Glutamatergic neuron (in vitro differentiated cells): ENCODE data around the gene PCDHGA7. TPM values are rescaled to one million over a fixed set of nuclear protein-coding genes. Genes with fewer than 3 reads are reported as not detected.

Experiments used
- DNase-seq: peaks from one replicate; pipeline ENCODE4 v3.0.0; 2022
- H3K27ac Mint-ChIP-seq: one replicate; pipeline ENCODE4 v1.8.0; 2020; ENCODE audit warnings: mild to moderate bottlenecking, mixed read lengths, inconsistent platforms; ENCODE audit not compliant: unreplicated experiment
- H3K27me3 Mint-ChIP-seq: one replicate; pipeline ENCODE4 v1.8.0; 2020; ENCODE audit warnings: mild to moderate bottlenecking, moderate library complexity, mixed read lengths, inconsistent platforms; ENCODE audit not compliant: unreplicated experiment
- H3K36me3 Mint-ChIP-seq: one replicate; pipeline ENCODE4 v1.8.0; 2020; ENCODE audit warnings: mild to moderate bottlenecking, mixed read lengths, inconsistent platforms; ENCODE audit not compliant: unreplicated experiment
- H3K4me1 Mint-ChIP-seq: one replicate; pipeline ENCODE4 v1.8.0; 2020; ENCODE audit warnings: mild to moderate bottlenecking, low read depth, mixed read lengths, inconsistent platforms; ENCODE audit not compliant: unreplicated experiment
- H3K4me3 Mint-ChIP-seq: one replicate; pipeline ENCODE4 v1.8.0; 2020; ENCODE audit warnings: mild to moderate bottlenecking, mixed read lengths, inconsistent platforms; ENCODE audit not compliant: unreplicated experiment
- H3K9me3 Mint-ChIP-seq: one replicate; pipeline ENCODE4 v1.8.0; 2020; ENCODE audit warnings: mild to moderate bottlenecking, moderate library complexity, mixed read lengths, inconsistent platforms; ENCODE audit not compliant: unreplicated experiment
- total RNA-seq: library from RNA; stranded (reverse); fragmentation: NEBNext Ultra II Directional; extraction: Animal tissue kit (Norgen Biotek cat#: 25700); gene quantifications from one replicate; pipeline ENCODE4 v1.2.1, GENCODE V29; 2021; ENCODE audit not compliant: unreplicated experiment
- TF ChIP-seq, protein P1 (sequence below): fragments of 200-600 bp; sonication (generic); IDR thresholded peaks from one replicate; pipeline ENCODE4 v1.5.0; 2021; ENCODE audit not compliant: partially characterized antibody, unreplicated experiment

Gene PCDHGA7
- total RNA-seq, 1 donor from 2014 or later, result 4.2 TPM

DNA sequence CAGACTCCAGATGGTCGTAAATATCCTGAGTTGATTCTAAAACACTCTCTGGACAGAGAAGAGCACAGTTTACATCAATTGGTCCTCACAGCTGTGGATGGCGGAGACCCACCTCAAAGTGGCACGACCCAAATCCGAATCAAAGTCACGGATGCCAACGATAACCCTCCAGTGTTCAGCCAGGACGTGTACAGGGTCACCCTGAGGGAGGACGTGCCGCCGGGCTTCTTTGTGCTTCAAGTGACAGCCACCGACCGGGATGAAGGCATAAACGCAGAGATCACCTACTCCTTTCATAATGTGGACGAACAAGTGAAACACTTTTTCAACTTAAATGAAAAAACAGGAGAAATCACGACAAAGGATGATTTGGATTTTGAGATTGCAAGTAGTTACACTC, 21.9 kb upstream of the PCDHGA7 start:
- no peak for DNase-seq
- no peak overlapping the region for H3K4me3 Mint-ChIP-seq
- peaks cover 59% of the 10 kb centered on the region for H3K36me3 Mint-ChIP-seq
- no peak overlapping the region for H3K27ac Mint-ChIP-seq
- peaks cover 38% of the 10 kb centered on the region for H3K9me3 Mint-ChIP-seq
- peaks cover 14% of the 10 kb centered on the region for H3K27me3 Mint-ChIP-seq
- TF ChIP-seq, protein P1, sequence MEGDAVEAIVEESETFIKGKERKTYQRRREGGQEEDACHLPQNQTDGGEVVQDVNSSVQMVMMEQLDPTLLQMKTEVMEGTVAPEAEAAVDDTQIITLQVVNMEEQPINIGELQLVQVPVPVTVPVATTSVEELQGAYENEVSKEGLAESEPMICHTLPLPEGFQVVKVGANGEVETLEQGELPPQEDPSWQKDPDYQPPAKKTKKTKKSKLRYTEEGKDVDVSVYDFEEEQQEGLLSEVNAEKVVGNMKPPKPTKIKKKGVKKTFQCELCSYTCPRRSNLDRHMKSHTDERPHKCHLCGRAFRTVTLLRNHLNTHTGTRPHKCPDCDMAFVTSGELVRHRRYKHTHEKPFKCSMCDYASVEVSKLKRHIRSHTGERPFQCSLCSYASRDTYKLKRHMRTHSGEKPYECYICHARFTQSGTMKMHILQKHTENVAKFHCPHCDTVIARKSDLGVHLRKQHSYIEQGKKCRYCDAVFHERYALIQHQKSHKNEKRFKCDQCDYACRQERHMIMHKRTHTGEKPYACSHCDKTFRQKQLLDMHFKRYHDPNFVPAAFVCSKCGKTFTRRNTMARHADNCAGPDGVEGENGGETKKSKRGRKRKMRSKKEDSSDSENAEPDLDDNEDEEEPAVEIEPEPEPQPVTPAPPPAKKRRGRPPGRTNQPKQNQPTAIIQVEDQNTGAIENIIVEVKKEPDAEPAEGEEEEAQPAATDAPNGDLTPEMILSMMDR, result no peak
- no peaks in the 10 kb centered on the region for H3K4me1 Mint-ChIP-seq

DNA sequence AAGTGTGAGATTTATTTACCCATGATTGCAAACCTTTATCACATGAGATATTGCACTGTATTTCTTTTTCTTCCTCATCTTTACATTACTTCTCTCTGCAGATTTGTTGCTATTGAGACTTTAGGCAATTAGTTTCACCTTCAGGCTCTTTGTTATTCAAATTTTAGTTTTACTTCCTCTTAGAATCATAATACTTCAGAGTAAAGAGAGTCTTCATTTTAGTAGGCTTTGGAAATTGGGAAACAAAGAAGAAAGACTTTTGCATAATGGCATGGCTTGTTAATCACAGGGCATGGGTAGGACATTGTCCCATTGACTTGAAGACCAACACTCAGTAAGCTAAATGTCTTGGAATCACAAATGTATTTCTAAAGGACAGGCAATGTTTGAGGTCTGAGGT, 19.8 kb upstream of the PCDHGA7 start:
- peaks cover 12% of the 10 kb centered on the region for H3K27me3 Mint-ChIP-seq
- H3K4me3 Mint-ChIP-seq, result no peak overlapping the region
- no peak overlapping the region for H3K27ac Mint-ChIP-seq
- TF ChIP-seq, protein P1, result no peak
- H3K36me3 Mint-ChIP-seq, result peaks cover 50% of the 10 kb centered on the region
- no peak for DNase-seq
- H3K9me3 Mint-ChIP-seq, result peaks cover 32% of the 10 kb centered on the region
- H3K4me1 Mint-ChIP-seq, result no peaks in the 10 kb centered on the region

DNA sequence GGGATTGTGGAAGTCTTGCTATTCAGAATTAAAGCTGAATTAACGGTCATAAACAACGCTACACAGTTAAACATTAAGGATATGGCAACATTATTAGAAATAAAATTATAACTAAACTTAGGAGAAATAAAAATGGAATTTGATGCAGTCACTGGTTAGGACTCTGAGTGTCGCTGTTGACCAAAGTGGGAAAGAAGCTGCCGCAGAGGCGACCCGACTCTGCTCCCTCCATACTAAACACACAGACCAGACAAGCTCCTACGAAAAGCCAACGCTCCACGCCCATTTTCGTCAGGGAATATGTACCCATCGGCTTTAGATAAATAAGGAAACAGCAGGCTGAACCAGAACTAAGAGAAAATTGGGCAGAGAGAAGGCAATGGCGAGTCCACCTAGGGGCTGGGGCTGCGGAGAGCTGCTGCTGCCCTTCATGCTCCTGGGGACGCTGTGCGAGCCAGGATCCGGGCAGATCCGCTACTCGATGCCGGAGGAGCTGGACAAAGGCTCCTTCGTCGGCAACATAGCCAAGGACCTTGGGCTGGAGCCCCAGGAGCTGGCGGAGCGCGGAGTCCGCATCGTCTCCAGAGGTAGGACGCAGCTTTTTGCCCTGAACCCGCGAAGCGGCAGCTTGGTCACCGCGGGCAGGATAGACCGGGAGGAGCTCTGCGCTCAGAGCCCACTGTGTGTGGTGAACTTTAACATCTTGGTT, 18.4 kb upstream of the PCDHGA7 start, which contains the start of gene PCDHGA5:
Gene PCDHGA5, plus strand, starts transcription at position 211 of the 709 bp plus-strand sequence. Its CDS starts 169 bp downstream, at position 380.
- Mint-ChIP-seq H3K4me3 (no peak within 1 kb of the TSS), H3K4me1 (no peaks in the 10 kb centered on the region), H3K27me3 (peaks cover 12% of the 10 kb centered on the region), H3K27ac (no peak within 1 kb of the TSS), H3K9me3 (peaks cover 32% of the 10 kb centered on the region), H3K36me3 (peaks cover 46% of the 10 kb centered on the region)
- DNase-seq, result no peak
- TF ChIP-seq, protein P1, result no peak

DNA sequence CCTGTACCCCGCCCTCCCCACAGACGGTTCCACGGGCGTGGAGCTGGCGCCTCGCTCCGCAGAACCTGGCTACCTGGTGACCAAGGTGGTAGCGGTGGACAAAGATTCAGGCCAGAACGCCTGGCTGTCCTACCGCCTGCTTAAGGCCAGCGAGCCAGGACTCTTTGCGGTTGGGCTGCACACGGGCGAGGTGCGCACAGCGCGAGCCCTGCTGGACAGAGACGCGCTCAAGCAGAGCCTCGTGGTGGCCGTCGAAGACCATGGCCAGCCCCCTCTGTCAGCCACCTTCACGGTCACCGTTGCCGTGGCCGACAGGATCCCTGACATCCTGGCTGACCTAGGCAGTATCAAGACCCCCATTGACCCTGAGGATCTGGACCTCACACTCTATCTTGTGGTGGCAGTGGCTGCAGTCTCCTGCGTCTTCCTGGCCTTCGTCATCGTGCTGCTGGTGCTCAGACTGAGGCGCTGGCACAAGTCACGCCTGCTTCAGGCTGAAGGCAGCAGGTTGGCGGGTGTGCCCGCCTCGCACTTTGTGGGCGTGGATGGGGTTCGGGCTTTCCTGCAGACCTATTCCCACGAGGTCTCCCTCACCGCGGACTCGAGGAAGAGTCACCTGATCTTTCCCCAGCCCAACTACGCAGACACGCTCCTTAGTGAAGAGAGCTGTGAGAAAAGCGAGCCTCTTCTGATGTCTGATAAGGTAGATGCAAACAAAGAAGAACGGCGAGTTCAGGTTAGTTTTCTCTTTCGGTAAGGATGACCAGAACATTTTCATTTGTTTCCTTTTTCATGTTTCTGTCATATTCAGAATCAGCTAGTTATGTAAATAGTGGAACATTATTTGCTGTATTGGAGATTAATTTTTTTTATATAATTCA, 16.3 kb upstream of the PCDHGA7 start:
- Mint-ChIP-seq H3K4me3 (no peak overlapping the region), H3K27ac (no peak overlapping the region), H3K9me3 (peaks cover 29% of the 10 kb centered on the region), H3K27me3 (peaks cover 3% of the 10 kb centered on the region), H3K4me1 (no peaks in the 10 kb centered on the region), H3K36me3 (peaks cover 47% of the 10 kb centered on the region)
- TF ChIP-seq, protein P1, result no peak
- DNase-seq, result no peak
